B cell (primary cell): ENCODE data around the gene DLX1. TPM values are rescaled to one million over a fixed set of nuclear protein-coding genes. Genes with fewer than 3 reads are reported as not detected.

Experiments
- ATAC-seq: fragments of 200-7000 bp; cut with Tn5 transposase; one replicate; pipeline ENCODE4 v1.10.0; 2021; ENCODE audit warnings: low read depth, mild to moderate bottlenecking, moderate number of reproducible peaks, moderate library complexity
- CTCF ChIA-PET: fragments of 350-600 bp; sonication (Branson Sonifier 250); formaldehyde crosslinking; loops from one replicate; lab custom pipeline; 2021; ENCODE audit warnings: antibody characterized with exemption, inconsistent platforms; lab: Charles Lee
- POLR2A ChIA-PET: fragments of 350-600 bp; sonication (Branson Sonifier 250); formaldehyde crosslinking; loops from one replicate; lab custom pipeline; 2021; ENCODE audit warnings: antibody characterized with exemption; lab: Charles Lee
- DNase-seq: peaks from one replicate; pipeline ENCODE4 v3.0.0; 2013
- H2AFZ ChIP-seq: 2 replicates; pipeline ENCODE4 v1.6.1; 2012; ENCODE audit warnings: mild to moderate bottlenecking, low read depth, low read length; ENCODE audit not compliant: insufficient read depth, poor library complexity, severe bottlenecking
- H3K27ac ChIP-seq, 2 donors: 1 replicate in 1 of 2; 2 replicates in 1 of 2; pipeline ENCODE4 v1.5.1; 2012 to 2013; ENCODE audit warnings: low read length in 2 of 2, mild to moderate bottlenecking in 2 of 2, moderate library complexity in 1 of 2
- H3K27me3 ChIP-seq, 4 experiments: fragments of 200-600 bp in 1 of 4; sonication (generic) in 1 of 4; replicated peaks in 1 of 4; 1 replicate in 2 of 4; 2 replicates in 2 of 4; pipeline versions ENCODE4 v1.6.1 to v1.7.0; 2013 to 2016; ENCODE audit warnings: low read length in 3 of 4, mild to moderate bottlenecking in 2 of 4, mixed read lengths in 1 of 4, moderate library complexity in 1 of 4; ENCODE audit not compliant: insufficient read depth in 4 of 4, control insufficient read depth in 3 of 4; ENCODE audit errors: control extremely low read depth in 1 of 4
- H3K36me3 ChIP-seq, 2 experiments: replicated peaks in 1 of 2; 1 replicate in 1 of 2; 2 replicates in 1 of 2; pipeline versions ENCODE4 v1.6.1 to v1.7.1; 2013; ENCODE audit warnings: low read length in 1 of 2; ENCODE audit not compliant: insufficient read depth in 2 of 2, control insufficient read depth in 1 of 2; ENCODE audit errors: control extremely low read depth in 1 of 2, extremely low read depth in 1 of 2
- H3K4me1 ChIP-seq, 2 donors: fragments of 200-600 bp in 1 of 2; sonication (generic) in 1 of 2; 1 replicate in 1 of 2; 2 replicates in 1 of 2; pipeline versions ENCODE4 v1.5.1 to v1.6.1; 2013 to 2017; ENCODE audit warnings: low read length in 2 of 2; ENCODE audit not compliant: control insufficient read depth in 2 of 2, insufficient read depth in 2 of 2
- H3K4me2 ChIP-seq: replicated peaks from 2 replicates; pipeline ENCODE3; 2012; ENCODE audit warnings: mild to moderate bottlenecking, low read depth, low read length; ENCODE audit not compliant: poor library complexity, severe bottlenecking
- H3K4me3 ChIP-seq, 5 experiments: fragments of 200-600 bp in 1 of 5; sonication (generic) in 1 of 5; 1 replicate in 3 of 5; 2 replicates in 2 of 5; pipeline versions ENCODE4 v1.5.1 to v1.7.0; 2011 to 2016; ENCODE audit warnings: low read length in 4 of 5, mild to moderate bottlenecking in 4 of 5, low read depth in 2 of 5, control low read depth in 1 of 5, moderate library complexity in 1 of 5; ENCODE audit not compliant: insufficient read depth in 1 of 5; ENCODE audit errors: control extremely low read depth in 1 of 5, extremely low read depth in 1 of 5
- H3K79me2 ChIP-seq: fragments of 200-600 bp; sonication (generic); one replicate; pipeline ENCODE4 v1.6.0; 2016; ENCODE audit warnings: low read length; ENCODE audit not compliant: control insufficient read depth, insufficient read depth
- H3K9ac ChIP-seq: fragments of 200-600 bp; sonication (generic); 2 replicates; pipeline ENCODE4 v1.6.1; 2017; ENCODE audit warnings: mild to moderate bottlenecking, low read length, moderate library complexity
- H3K9me3 ChIP-seq, 3 donors: one replicate each; pipeline versions ENCODE4 v1.6.1 to v1.7.1; 2013; ENCODE audit warnings: low read length in 2 of 3; ENCODE audit not compliant: control insufficient read depth in 2 of 3, insufficient read depth in 1 of 3; ENCODE audit errors: control extremely low read depth in 1 of 3
- H4K20me1 ChIP-seq: 2 replicates; pipeline ENCODE4 v1.6.0; 2012; ENCODE audit warnings: mild to moderate bottlenecking, low read length; ENCODE audit not compliant: insufficient read depth, control insufficient read depth, poor library complexity, severe bottlenecking
- H3K27ac Mint-ChIP-seq: one replicate; pipeline ENCODE4 v1.8.0; 2021; ENCODE audit warnings: mixed read lengths
- H3K27me3 Mint-ChIP-seq: one replicate; pipeline ENCODE4 v1.8.0; 2021; ENCODE audit warnings: mixed read lengths
- H3K4me1 Mint-ChIP-seq: one replicate; pipeline ENCODE4 v1.8.0; 2021; ENCODE audit warnings: mixed read lengths
- H3K4me3 Mint-ChIP-seq: one replicate; pipeline ENCODE4 v1.8.0; 2021; ENCODE audit warnings: mixed read lengths
- H3K9me3 Mint-ChIP-seq: one replicate; pipeline ENCODE4 v1.8.0; 2022; ENCODE audit warnings: mixed read lengths; ENCODE audit not compliant: insufficient read depth
- EZH2 ChIP-seq: IDR thresholded peaks from 2 replicates; pipeline ENCODE4 v1.6.1; 2012; ENCODE audit warnings: borderline replicate concordance, low read depth, mild to moderate bottlenecking, moderate library complexity, low read length; ENCODE audit not compliant: insufficient read depth, poor library complexity, severe bottlenecking
- WGBS: methylation state at CpG from one replicate; pipeline ENCODE4 v1.1.5; 2013; ENCODE audit warnings: missing lambda C conversion rate; ENCODE audit not compliant: insufficient coverage; 5-methylcytosine and 5-hydroxymethylcytosine counted together
- intact Hi-C: fragments of 100-400 bp; cut with micrococcal nuclease; formaldehyde crosslinking; loops from one replicate; pipeline ENCODE4 v1.10.0; 2022
- polyA plus RNA-seq: library from polyadenylated mRNA; depleted of rRNA; stranded (reverse); fragments of >200 nt; gene quantifications from 2 replicates; pipeline ENCODE4 v1.2.3, GENCODE V29; 2012
- total RNA-seq, 2 donors: library from RNA; stranded (reverse); fragments of 120-200 nt in 1 of 2; gene quantifications; 1 replicate in 1 of 2; 2 replicates in 1 of 2; pipeline versions ENCODE4 v1.2.3 to v1.2.4, GENCODE V29; 2013 to 2022
- TF ChIP-seq, protein P1 (sequence below): fragments of 200-600 bp; IDR thresholded peaks from one replicate; pipeline ENCODE4 v1.8.0; 2022; ENCODE audit warnings: antibody characterized with exemption, mild to moderate bottlenecking

The DLX1 gene
- total and polyA plus RNA-seq, 2 donors (not counting 1 experiment from before 2014, with no cell fraction given) = not detected

DNA sequence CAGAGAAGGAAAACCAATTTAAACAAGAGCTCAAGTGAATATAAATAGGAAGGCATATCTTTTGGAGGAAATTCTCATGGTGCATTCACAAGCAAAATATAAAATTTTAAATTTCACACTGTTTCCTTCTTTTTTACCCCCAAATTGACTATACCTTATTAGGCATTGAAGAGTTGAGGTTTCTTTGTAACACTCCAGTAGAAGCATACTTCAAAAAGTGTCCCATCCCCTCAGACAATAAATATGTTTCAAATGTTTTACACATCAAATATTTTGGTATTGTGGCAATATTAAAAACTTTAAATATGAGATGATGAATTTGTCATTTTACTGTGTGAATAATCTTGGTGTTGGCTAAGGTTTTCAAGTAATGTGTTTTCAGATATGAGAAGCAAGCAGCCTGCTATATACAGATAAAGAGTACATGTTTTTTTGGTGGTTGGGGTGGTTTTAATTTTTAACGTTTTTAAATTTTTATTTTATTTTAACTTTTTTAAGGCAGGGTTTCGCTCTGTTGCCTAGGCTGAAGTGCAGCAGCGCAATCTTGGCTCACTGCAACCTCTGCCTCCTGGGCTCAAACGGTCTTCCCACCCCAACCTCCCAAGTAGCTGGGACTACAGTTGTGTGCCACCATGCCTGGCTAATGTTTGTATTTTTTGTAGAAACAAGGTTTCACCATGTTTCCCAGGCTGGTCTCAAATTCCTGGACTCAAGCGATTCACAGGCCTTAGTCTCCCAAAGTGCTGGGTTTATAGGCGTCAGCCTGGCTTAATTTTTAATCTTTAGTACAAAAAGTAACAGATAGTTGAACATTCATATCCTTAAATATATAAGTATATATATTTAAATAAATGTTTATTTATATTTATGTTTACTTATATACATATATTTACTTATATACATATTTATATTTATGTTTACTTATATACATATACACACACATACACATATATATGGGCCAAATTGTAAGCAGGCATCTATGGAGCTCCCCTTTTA lies 36.5 kb upstream of the DLX1 start:
- POLR2A ChIA-PET = no interaction called here

More for the DNA sequence above, 36.5 kb upstream of the DLX1 start:
- Histone ChIP-seq H3K27ac (no peak overlapping the region), H3K4me3 (no peak overlapping the region), H3K4me2 (no peak overlapping the region), H3K9me3 (no peaks in the 10 kb centered on the region), H4K20me1 (no peaks in the 10 kb centered on the region), H3K27me3 (no peaks in the 10 kb centered on the region), H3K9ac (no peak overlapping the region), H3K4me1 (no peaks in the 10 kb centered on the region), H2AFZ (no peak overlapping the region), H3K36me3 (no peaks in the 10 kb centered on the region), H3K79me2 (no peaks in the 10 kb centered on the region)
- Mint-ChIP-seq H3K9me3 (no peaks in the 10 kb centered on the region), H3K27me3 (no peaks in the 10 kb centered on the region), H3K4me1 (no peaks in the 10 kb centered on the region), H3K4me3 (no peak overlapping the region), H3K27ac (no peak overlapping the region)
- DNase-seq (no peak), ATAC-seq (no peak)
- no CpG with 5 or more reads among the region's 6 CpGs for WGBS
- CTCF ChIA-PET = no interaction called here
- TF ChIP-seq, protein P1, sequence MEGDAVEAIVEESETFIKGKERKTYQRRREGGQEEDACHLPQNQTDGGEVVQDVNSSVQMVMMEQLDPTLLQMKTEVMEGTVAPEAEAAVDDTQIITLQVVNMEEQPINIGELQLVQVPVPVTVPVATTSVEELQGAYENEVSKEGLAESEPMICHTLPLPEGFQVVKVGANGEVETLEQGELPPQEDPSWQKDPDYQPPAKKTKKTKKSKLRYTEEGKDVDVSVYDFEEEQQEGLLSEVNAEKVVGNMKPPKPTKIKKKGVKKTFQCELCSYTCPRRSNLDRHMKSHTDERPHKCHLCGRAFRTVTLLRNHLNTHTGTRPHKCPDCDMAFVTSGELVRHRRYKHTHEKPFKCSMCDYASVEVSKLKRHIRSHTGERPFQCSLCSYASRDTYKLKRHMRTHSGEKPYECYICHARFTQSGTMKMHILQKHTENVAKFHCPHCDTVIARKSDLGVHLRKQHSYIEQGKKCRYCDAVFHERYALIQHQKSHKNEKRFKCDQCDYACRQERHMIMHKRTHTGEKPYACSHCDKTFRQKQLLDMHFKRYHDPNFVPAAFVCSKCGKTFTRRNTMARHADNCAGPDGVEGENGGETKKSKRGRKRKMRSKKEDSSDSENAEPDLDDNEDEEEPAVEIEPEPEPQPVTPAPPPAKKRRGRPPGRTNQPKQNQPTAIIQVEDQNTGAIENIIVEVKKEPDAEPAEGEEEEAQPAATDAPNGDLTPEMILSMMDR = no peak
- TF ChIP-seq EZH2 = no peak
- intact Hi-C loops = no loop called here
